K562 (cell line): ENCODE results near the gene LY6G6F. TPM values are rescaled to one million over a fixed set of nuclear protein-coding genes. Genes with fewer than 3 reads are reported as not detected.

Experiments
- BRCA1 ChIP-seq, 2 experiments: fragments of 450-650 bp in 1 of 2; sonication (generic) in 1 of 2; formaldehyde crosslinking in 1 of 2; IDR thresholded peaks; 2 replicates each; pipeline versions ENCODE4 v1.5.0 to v1.6.1; 2017 to 2020; ENCODE audit warnings: mild to moderate bottlenecking in 1 of 2, missing genetic modification reagents in 1 of 2
- ESRRA ChIP-seq: fragments of 450-650 bp; IDR thresholded peaks from 2 replicates; pipeline ENCODE4 v1.6.1; 2014; ENCODE audit warnings: low read depth, mild to moderate bottlenecking, moderate library complexity, borderline replicate concordance
- FOS ChIP-seq: IDR thresholded peaks from 3 replicates; pipeline ENCODE4 v1.6.1; 2011; ENCODE audit not compliant: insufficient read length; ENCODE audit errors: extremely low read depth
- KDM5B ChIP-seq: fragments of 200-600 bp; sonication (generic); IDR thresholded peaks from 2 replicates; pipeline ENCODE4 v1.6.1; 2012; ENCODE audit warnings: low read depth, mild to moderate bottlenecking, moderate library complexity, low read length, control low read depth, inconsistent platforms; ENCODE audit not compliant: insufficient replicate concordance
- MAFF ChIP-seq: IDR thresholded peaks from 2 replicates; pipeline ENCODE4 v1.6.1; 2012; ENCODE audit warnings: low read length, improper control_type of control experiment
- MYNN ChIP-seq, 2 experiments: sonication (generic); formaldehyde crosslinking in 1 of 2; IDR thresholded peaks; 2 replicates each; pipeline versions ENCODE4 v1.5.0 to v1.6.1; 2016 to 2020; ENCODE audit warnings: antibody characterized with exemption in 1 of 2, missing genetic modification reagents in 1 of 2
- NCOA1 ChIP-seq: fragments of 450-650 bp; IDR thresholded peaks from 2 replicates; pipeline ENCODE4 v1.6.1; 2016; ENCODE audit warnings: low read depth
- PHB ChIP-seq: fragments of 250-450 bp; sonication (Bioruptor Pico); IDR thresholded peaks from 2 replicates; pipeline ENCODE4 v1.5.0; 2021
- PTRF ChIP-seq: fragments of 450-650 bp; IDR thresholded peaks from 2 replicates; pipeline ENCODE4 v1.6.1; 2016; ENCODE audit warnings: mild to moderate bottlenecking, missing genetic modification characterization, missing compliant biosample characterization
- TAF1 ChIP-seq: IDR thresholded peaks from 2 replicates; pipeline ENCODE4 v1.6.1; 2011; ENCODE audit warnings: mild to moderate bottlenecking, low read length, moderate library complexity; ENCODE audit not compliant: insufficient read depth, control insufficient read depth, severe bottlenecking; ENCODE audit errors: extremely low read depth
- ZEB2 ChIP-seq: fragments of 450-650 bp; IDR thresholded peaks from 2 replicates; pipeline ENCODE4 v1.6.1; 2016
- ZNF121 ChIP-seq: sonication (generic); formaldehyde crosslinking; conservative IDR thresholded peaks from 2 replicates; pipeline ENCODE4 v1.8.0; 2022; ENCODE audit warnings: missing genetic modification reagents
- polyA plus RNA-seq, 8 experiments: library from polyadenylated mRNA; depleted of rRNA in 4 of 8; stranded (reverse) in 5 of 8; unstranded in 3 of 8; fragments of >200 nt; fragmentation: Nextera tagmentation in 2 of 8; fragmentation: Illumina TruSeq in 1 of 8; extraction: Ambion mirVana in 2 of 8; extraction: Trizol in 1 of 8; gene quantifications; 2 replicates each; pipeline versions ENCODE4 v1.2.1 to v1.2.3, GENCODE V29; 2011 to 2014; ENCODE audit warnings: inconsistent platforms in 1 of 8, missing spikeins in 1 of 8
- total RNA-seq, 7 experiments: library from RNA; depleted of rRNA in 6 of 7; stranded (reverse); fragments of >200 nt in 6 of 7; fragmentation: Illumina TruSeq in 2 of 7; extraction: Trizol in 2 of 7; gene quantifications; 2 replicates each; pipeline versions ENCODE4 v1.2.1 to v1.2.3, GENCODE V29; 2011 to 2021; ENCODE audit warnings: low replicate concordance in 1 of 7
- TF ChIP-seq, protein P1 (sequence below): fragments of 250-450 bp; sonication (Bioruptor Pico); IDR thresholded peaks from 2 replicates; pipeline ENCODE4 v1.8.0; 2022; ENCODE audit warnings: moderate library complexity, mild to moderate bottlenecking, inconsistent platforms
- TF ChIP-seq, protein P2 (sequence below): fragments of 450-650 bp; IDR thresholded peaks from 2 replicates; pipeline ENCODE4 v1.6.1; 2016; ENCODE audit warnings: low read depth
- TF ChIP-seq, protein P3 (sequence below): fragments of 450-650 bp; IDR thresholded peaks from 2 replicates; pipeline ENCODE4 v1.7.1; 2018; ENCODE audit warnings: mild to moderate bottlenecking, low read depth; ENCODE audit not compliant: partially characterized antibody

Gene LY6G6F
- total and polyA plus RNA-seq, 9 of the 15 experiments (the other 6 are each of a cell fraction or from before 2014, with no cell fraction given): 0.14 to 0.50 (median 0.28) TPM; not detected in 2

DNA sequence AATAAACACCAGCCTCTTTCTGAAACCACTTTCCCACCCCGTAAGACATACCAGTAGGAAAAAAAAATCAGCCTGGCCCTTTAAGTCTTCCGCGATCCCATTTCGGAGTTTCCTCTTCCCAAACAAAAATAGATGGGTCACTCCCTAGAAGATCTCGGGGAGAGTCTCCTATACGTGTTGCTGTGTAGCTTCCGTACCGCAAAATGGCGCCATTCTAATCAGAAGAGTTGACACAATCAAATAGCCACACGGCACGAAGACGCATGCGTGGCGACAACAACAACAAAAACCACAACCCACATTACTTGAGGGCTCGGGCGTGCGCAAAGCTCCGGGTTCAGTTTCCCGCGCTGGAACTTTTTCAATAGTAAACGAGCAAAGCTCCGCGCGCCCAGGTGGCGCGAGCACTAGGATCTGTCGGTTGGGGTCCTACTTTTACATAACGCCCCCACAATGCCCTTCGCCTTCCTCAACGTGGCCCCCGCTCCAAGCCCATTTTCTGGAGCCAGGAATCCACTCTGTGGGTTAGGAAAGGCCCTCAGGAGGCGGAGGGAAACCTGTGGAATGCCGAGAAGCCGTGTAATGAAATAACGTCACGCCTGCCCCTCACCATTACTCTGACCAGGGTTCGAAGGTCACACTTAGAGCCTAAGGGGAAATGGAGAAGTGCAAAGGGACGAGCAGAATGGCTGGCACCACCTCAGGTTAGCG lies 41.7 kb upstream of the LY6G6F start, which contains the start of gene GPANK1 (continued):
- TF ChIP-seq, protein P1, sequence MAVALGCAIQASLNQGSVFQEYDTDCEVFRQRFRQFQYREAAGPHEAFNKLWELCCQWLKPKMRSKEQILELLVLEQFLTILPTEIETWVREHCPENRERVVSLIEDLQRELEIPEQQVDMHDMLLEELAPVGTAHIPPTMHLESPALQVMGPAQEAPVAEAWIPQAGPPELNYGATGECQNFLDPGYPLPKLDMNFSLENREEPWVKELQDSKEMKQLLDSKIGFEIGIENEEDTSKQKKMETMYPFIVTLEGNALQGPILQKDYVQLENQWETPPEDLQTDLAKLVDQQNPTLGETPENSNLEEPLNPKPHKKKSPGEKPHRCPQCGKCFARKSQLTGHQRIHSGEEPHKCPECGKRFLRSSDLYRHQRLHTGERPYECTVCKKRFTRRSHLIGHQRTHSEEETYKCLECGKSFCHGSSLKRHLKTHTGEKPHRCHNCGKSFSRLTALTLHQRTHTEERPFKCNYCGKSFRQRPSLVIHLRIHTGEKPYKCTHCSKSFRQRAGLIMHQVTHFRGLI (CRISPR knock-in tag): no peak
- TF ChIP-seq, protein P2, sequence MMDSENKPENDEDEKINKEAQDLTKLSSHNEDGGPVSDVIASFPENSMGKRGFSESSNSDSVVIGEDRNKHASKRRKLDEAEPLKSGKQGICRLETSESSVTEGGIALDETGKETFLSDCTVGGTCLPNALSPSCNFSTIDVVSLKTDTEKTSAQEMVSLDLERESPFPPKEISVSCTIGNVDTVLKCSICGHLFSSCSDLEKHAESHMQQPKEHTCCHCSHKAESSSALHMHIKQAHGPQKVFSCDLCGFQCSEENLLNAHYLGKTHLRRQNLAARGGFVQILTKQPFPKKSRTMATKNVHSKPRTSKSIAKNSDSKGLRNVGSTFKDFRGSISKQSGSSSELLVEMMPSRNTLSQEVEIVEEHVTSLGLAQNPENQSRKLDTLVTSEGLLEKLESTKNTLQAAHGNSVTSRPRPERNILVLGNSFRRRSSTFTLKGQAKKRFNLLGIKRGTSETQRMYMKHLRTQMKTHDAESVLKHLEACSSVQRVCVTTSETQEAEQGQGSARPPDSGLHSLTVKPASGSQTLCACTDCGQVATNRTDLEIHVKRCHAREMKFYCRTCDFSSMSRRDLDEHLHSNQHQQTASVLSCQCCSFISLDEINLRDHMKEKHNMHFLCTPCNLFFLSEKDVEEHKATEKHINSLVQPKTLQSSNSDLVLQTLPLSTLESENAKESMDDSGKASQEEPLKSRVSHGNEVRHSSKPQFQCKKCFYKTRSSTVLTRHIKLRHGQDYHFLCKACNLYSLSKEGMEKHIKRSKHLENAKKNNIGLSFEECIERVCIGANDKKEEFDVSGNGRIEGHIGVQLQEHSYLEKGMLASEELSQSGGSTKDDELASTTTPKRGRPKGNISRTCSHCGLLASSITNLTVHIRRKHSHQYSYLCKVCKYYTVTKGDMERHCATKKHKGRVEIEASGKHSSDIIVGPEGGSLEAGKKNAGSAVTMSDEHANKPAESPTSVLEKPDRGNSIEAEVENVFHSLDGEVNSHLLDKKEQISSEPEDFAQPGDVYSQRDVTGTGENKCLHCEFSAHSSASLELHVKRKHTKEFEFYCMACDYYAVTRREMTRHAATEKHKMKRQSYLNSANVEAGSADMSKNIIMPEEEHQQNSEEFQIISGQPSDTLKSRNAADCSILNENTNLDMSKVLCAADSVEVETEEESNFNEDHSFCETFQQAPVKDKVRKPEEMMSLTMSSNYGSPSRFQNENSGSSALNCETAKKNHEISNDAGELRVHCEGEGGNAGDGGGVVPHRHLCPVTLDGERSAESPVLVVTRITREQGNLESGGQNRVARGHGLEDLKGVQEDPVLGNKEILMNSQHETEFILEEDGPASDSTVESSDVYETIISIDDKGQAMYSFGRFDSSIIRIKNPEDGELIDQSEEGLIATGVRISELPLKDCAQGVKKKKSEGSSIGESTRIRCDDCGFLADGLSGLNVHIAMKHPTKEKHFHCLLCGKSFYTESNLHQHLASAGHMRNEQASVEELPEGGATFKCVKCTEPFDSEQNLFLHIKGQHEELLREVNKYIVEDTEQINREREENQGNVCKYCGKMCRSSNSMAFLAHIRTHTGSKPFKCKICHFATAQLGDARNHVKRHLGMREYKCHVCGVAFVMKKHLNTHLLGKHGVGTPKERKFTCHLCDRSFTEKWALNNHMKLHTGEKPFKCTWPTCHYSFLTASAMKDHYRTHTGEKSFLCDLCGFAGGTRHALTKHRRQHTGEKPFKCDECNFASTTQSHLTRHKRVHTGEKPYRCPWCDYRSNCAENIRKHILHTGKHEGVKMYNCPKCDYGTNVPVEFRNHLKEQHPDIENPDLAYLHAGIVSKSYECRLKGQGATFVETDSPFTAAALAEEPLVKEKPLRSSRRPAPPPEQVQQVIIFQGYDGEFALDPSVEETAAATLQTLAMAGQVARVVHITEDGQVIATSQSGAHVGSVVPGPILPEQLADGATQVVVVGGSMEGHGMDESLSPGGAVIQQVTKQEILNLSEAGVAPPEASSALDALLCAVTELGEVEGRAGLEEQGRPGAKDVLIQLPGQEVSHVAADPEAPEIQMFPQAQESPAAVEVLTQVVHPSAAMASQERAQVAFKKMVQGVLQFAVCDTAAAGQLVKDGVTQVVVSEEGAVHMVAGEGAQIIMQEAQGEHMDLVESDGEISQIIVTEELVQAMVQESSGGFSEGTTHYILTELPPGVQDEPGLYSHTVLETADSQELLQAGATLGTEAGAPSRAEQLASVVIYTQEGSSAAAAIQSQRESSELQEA: no peak
- TF ChIP-seq BRCA1 (IDR thresholded peaks at IDR 0.05) (no peak), BRCA1 (CRISPR knock-in tag; IDR thresholded peaks at IDR 0.05) (no peak), ZNF121 (CRISPR knock-in tag) (0 out of 2 replicates have a peak, but pooled peaks have one; percentile 13), KDM5B (peak; percentile 86), FOS (no peak), ZEB2 (peak; percentile 26; the same call in 1 of the 2 replicates), ESRRA (peak; percentile 97; the same call in 1 of the 2 replicates), NCOA1 (0 out of 2 replicates have a peak, but pooled peaks have one; percentile 10), PHB (CRISPR knock-in tag) (no peak), TAF1 (peak; percentile 94), MYNN (IDR thresholded peaks at IDR 0.05) (no peak; the same call in 1 of the 2 replicates), MYNN (CRISPR knock-in tag; IDR thresholded peaks at IDR 0.05) (no peak), MAFF (no peak; the same call in 1 of the 2 replicates), PTRF (tag) (no peak)
- TF ChIP-seq, protein P3, sequence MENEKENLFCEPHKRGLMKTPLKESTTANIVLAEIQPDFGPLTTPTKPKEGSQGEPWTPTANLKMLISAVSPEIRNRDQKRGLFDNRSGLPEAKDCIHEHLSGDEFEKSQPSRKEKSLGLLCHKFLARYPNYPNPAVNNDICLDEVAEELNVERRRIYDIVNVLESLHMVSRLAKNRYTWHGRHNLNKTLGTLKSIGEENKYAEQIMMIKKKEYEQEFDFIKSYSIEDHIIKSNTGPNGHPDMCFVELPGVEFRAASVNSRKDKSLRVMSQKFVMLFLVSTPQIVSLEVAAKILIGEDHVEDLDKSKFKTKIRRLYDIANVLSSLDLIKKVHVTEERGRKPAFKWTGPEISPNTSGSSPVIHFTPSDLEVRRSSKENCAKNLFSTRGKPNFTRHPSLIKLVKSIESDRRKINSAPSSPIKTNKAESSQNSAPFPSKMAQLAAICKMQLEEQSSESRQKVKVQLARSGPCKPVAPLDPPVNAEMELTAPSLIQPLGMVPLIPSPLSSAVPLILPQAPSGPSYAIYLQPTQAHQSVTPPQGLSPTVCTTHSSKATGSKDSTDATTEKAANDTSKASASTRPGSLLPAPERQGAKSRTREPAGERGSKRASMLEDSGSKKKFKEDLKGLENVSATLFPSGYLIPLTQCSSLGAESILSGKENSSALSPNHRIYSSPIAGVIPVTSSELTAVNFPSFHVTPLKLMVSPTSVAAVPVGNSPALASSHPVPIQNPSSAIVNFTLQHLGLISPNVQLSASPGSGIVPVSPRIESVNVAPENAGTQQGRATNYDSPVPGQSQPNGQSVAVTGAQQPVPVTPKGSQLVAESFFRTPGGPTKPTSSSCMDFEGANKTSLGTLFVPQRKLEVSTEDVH: peak; percentile 99
